Measurements from ENCODE around the gene TANC2.

DNA sequence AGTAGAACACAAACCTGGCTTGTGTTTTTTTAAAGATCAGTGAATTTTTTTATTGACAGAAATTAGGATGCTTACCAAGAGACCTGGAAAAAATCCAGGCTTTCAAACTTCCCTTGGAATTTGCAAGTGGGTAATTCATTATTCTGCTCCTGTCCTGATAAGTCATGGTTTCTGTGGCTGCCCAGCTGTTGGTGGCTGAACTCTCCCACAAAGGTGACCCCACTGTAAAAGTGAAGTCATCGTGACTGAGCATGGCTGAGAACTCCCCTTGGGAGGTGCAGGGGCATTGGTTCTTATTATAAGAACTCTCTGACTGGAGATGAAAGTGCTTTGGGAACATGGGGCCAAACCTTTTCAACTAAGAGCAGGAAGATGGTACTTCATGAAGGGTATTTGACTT, 46.6 kb upstream of the TANC2 start:
- TF ChIP-seq POLR2A (IDR thresholded peaks at IDR 0.05; ENCODE audit: low read depth): no peak
- no peak for TF ChIP-seq POLR2AphosphoS5 (IDR thresholded peaks at IDR 0.05)
- TF ChIP-seq, protein P1, sequence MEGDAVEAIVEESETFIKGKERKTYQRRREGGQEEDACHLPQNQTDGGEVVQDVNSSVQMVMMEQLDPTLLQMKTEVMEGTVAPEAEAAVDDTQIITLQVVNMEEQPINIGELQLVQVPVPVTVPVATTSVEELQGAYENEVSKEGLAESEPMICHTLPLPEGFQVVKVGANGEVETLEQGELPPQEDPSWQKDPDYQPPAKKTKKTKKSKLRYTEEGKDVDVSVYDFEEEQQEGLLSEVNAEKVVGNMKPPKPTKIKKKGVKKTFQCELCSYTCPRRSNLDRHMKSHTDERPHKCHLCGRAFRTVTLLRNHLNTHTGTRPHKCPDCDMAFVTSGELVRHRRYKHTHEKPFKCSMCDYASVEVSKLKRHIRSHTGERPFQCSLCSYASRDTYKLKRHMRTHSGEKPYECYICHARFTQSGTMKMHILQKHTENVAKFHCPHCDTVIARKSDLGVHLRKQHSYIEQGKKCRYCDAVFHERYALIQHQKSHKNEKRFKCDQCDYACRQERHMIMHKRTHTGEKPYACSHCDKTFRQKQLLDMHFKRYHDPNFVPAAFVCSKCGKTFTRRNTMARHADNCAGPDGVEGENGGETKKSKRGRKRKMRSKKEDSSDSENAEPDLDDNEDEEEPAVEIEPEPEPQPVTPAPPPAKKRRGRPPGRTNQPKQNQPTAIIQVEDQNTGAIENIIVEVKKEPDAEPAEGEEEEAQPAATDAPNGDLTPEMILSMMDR (IDR thresholded peaks at IDR 0.05): no peak
- no peak for TF ChIP-seq EP300 (IDR thresholded peaks at IDR 0.05)
